ENCODE data around the gene USP51. TPM values are rescaled to one million over a fixed set of nuclear protein-coding genes. Genes with fewer than 3 reads are reported as not detected.
"Not testable (repeated sequence)": the region's sequence is repeated elsewhere in the genome, so short reads cannot be mapped to it uniquely, and the experiment has no call there.

USP51 gene
- 1 to 10 TPM in 1 of 2 experiments, under 1 TPM in 1; 0.78 to 1.1 TPM for total RNA-seq

GRCh38 chrX:55489314-55490009 is at the start of gene USP51:
TSS of gene USP51 (minus strand) at chrX:55489848. CDS start at chrX:55488939, 909 bp downstream.
- H3K4me1 Mint-ChIP-seq = peaks cover 21% of the 10 kb centered on the region
- ChIA-PET POLR2A (interaction anchor here (0.6 to 3.4 kb wide), 9 partner anchors 37 to 1444 kb away, joined by 3 to 28 read pairs (median 6); partner anchors contain the start of genes APEX2, MAGEH1, PHF8 and RRAGB), CTCF (interaction anchor here (0.8 to 2.2 kb wide), 4 partner anchors 37 to 759 kb away, joined by 3 to 10 read pairs (median 4); partner anchors contain the start of genes MAGEH1 and RRAGB)
- H3K36me3 Mint-ChIP-seq (ENCODE audit: low read depth) = no peaks in the 10 kb centered on the region
- no peaks in the 10 kb centered on the region for H3K27me3 Mint-ChIP-seq
- no peaks in the 10 kb centered on the region for H3K9me3 Mint-ChIP-seq
- DNase-seq = no peak
- H3K4me3 Mint-ChIP-seq = peak within 1 kb of the TSS; percentile 88
- H3K27ac Mint-ChIP-seq = peak within 1 kb of the TSS; percentile 90

GRCh38 chrX:55524487-55524886 is 34.8 kb upstream of the USP51 start:
- Mint-ChIP-seq H3K27me3 (no peaks in the 10 kb centered on the region), H3K4me3 (no peak overlapping the region), H3K9me3 (no peaks in the 10 kb centered on the region), H3K36me3 (ENCODE audit: low read depth) (no peaks in the 10 kb centered on the region), H3K27ac (no peak overlapping the region), H3K4me1 (no peaks in the 10 kb centered on the region)
- ChIA-PET POLR2A (no interaction called here), CTCF (no interaction called here)
- no peak for DNase-seq

GRCh38 chrX:55523356-55523755 is 33.7 kb upstream of the USP51 start:
- Mint-ChIP-seq H3K27me3 (no peaks in the 10 kb centered on the region), H3K9me3 (no peaks in the 10 kb centered on the region), H3K4me3 (no peak overlapping the region), H3K27ac (no peak overlapping the region), H3K4me1 (no peaks in the 10 kb centered on the region), H3K36me3 (ENCODE audit: low read depth) (no peaks in the 10 kb centered on the region)
- ChIA-PET CTCF (no interaction called here), POLR2A (no interaction called here)
- no peak for DNase-seq

GRCh38 chrX:55522596-55523276 is 33.1 kb upstream of the USP51 start:
- Mint-ChIP-seq H3K4me3 (no peak overlapping the region), H3K9me3 (no peaks in the 10 kb centered on the region), H3K27ac (no peak overlapping the region), H3K27me3 (no peaks in the 10 kb centered on the region), H3K4me1 (no peaks in the 10 kb centered on the region), H3K36me3 (ENCODE audit: low read depth) (no peaks in the 10 kb centered on the region)
- POLR2A ChIA-PET = no interaction called here
- DNase-seq = no peak
- CTCF ChIA-PET = no interaction called here

GRCh38 chrX:55521687-55522086 is 32.0 kb upstream of the USP51 start:
- H3K27ac Mint-ChIP-seq = no peak overlapping the region
- DNase-seq = no peak
- H3K9me3 Mint-ChIP-seq = no peaks in the 10 kb centered on the region
- POLR2A ChIA-PET = no interaction called here
- H3K36me3 Mint-ChIP-seq (ENCODE audit: low read depth) = no peaks in the 10 kb centered on the region
- H3K4me1 Mint-ChIP-seq = no peaks in the 10 kb centered on the region
- CTCF ChIA-PET = no interaction called here
- H3K4me3 Mint-ChIP-seq = no peak overlapping the region
- no peaks in the 10 kb centered on the region for H3K27me3 Mint-ChIP-seq

- H3K4me3 Mint-ChIP-seq; CTCF ChIA-PET; H3K36me3 Mint-ChIP-seq (ENCODE audit: low read depth); H3K4me1 Mint-ChIP-seq; POLR2A ChIA-PET; DNase-seq; H3K27ac Mint-ChIP-seq; H3K9me3 Mint-ChIP-seq; H3K27me3 Mint-ChIP-seq: not testable (repeated sequence)
Measured at GRCh38 chrX:55516794-55517481, 27.3 kb upstream of the USP51 start.

GRCh38 chrX:55513045-55513737 is 23.5 kb upstream of the USP51 start:
- H3K27me3 Mint-ChIP-seq; H3K36me3 Mint-ChIP-seq (ENCODE audit: low read depth); H3K27ac Mint-ChIP-seq; POLR2A ChIA-PET; DNase-seq; H3K9me3 Mint-ChIP-seq; H3K4me3 Mint-ChIP-seq; H3K4me1 Mint-ChIP-seq; CTCF ChIA-PET: not testable (repeated sequence)

- H3K4me1 Mint-ChIP-seq; POLR2A ChIA-PET; H3K4me3 Mint-ChIP-seq; H3K36me3 Mint-ChIP-seq (ENCODE audit: low read depth); H3K27me3 Mint-ChIP-seq; H3K9me3 Mint-ChIP-seq; CTCF ChIA-PET; DNase-seq; H3K27ac Mint-ChIP-seq: not testable (repeated sequence)
Measured at GRCh38 chrX:55508410-55509152, 18.9 kb upstream of the USP51 start.

GRCh38 chrX:55507699-55508098 is 18.1 kb upstream of the USP51 start:
- H3K36me3 Mint-ChIP-seq (ENCODE audit: low read depth); H3K4me3 Mint-ChIP-seq; CTCF ChIA-PET; POLR2A ChIA-PET; H3K9me3 Mint-ChIP-seq; H3K27me3 Mint-ChIP-seq; H3K27ac Mint-ChIP-seq; DNase-seq; H3K4me1 Mint-ChIP-seq: not testable (repeated sequence)

GRCh38 chrX:55507010-55507409 is 17.4 kb upstream of the USP51 start:
- DNase-seq; H3K4me3 Mint-ChIP-seq; POLR2A ChIA-PET; H3K9me3 Mint-ChIP-seq; H3K4me1 Mint-ChIP-seq; H3K27me3 Mint-ChIP-seq; H3K36me3 Mint-ChIP-seq (ENCODE audit: low read depth); H3K27ac Mint-ChIP-seq; CTCF ChIA-PET: not testable (repeated sequence)

GRCh38 chrX:55490974-55491373 is 1.3 kb upstream of the USP51 start:
- Mint-ChIP-seq H3K27me3 (no peaks in the 10 kb centered on the region), H3K4me1 (peaks cover 21% of the 10 kb centered on the region), H3K27ac (no peak overlapping the region), H3K36me3 (ENCODE audit: low read depth) (no peaks in the 10 kb centered on the region), H3K9me3 (no peaks in the 10 kb centered on the region), H3K4me3 (no peak overlapping the region)
- CTCF ChIA-PET = interaction anchor here (1.3 kb wide), 1 partner anchor 1236 kb away, joined by 3 read pairs; no protein-coding TSS in a partner anchor
- DNase-seq = no peak
- POLR2A ChIA-PET = interaction anchor here (3.4 kb wide), 1 partner anchor 39 kb away, joined by 28 read pairs; the partner anchor contains the start of gene MAGEH1

GRCh38 chrX:55490121-55490520 is 473 bp upstream of the USP51 start:
- Mint-ChIP-seq H3K4me3 (peak overlapping the region; percentile 88), H3K36me3 (ENCODE audit: low read depth) (no peaks in the 10 kb centered on the region), H3K27ac (peak overlapping the region; percentile 90), H3K9me3 (no peaks in the 10 kb centered on the region), H3K27me3 (no peaks in the 10 kb centered on the region), H3K4me1 (peaks cover 21% of the 10 kb centered on the region)
- ChIA-PET CTCF (interaction anchor here (1.3 kb wide), 1 partner anchor 1236 kb away, joined by 3 read pairs; no protein-coding TSS in a partner anchor), POLR2A (interaction anchor here (3.4 kb wide), 1 partner anchor 38 kb away, joined by 28 read pairs; the partner anchor contains the start of gene MAGEH1)
- no peak for DNase-seq
